ENCODE results near the gene PRKCD. TPM values are rescaled to one million over a fixed set of nuclear protein-coding genes. Genes with fewer than 3 reads are reported as not detected.

Gene PRKCD
- total RNA-seq, 1 donor from 2014 or later = 5.4 TPM

DNA sequence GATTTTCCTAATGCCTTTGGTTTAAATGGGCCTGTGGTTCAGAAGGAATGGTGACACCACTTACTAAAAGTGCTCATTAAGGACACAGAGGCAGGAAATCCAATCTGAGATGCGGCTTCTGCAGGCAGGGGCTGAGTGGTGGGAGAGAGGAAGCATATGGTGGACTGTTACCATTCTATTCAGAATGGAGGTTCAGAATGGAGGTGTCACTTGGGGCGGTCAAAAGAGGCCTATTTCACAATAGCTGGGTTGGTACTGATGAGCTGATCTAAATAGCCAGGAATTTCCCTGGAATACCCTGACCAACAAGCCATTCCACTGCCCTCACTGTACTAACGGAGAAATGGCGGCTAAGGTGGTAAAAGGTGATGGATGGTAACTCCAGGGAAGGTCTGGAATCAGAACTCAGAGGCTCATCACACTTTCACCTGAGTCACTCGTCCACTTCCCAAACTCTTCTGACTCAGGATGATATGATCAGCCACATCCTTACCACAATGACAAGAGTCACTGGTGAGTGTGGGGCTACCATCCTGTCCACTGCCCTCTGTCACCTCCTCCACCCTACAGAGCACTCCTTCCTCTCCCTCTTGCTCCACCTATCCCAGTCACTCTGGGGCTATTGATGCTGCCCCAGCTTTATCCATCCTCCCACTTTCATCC is 46.5 kb upstream of the PRKCD start:
- no peaks in the 10 kb centered on the region for H3K9me3 Mint-ChIP-seq (ENCODE audit: unreplicated experiment)
- DNase-seq = no peak
- no peaks in the 10 kb centered on the region for H3K36me3 Mint-ChIP-seq (ENCODE audit: unreplicated experiment)
- TF ChIP-seq CTCF (IDR thresholded peaks at IDR 0.05; ENCODE audit: partially characterized antibody, unreplicated experiment) = no peak
- no peaks in the 10 kb centered on the region for H3K4me1 Mint-ChIP-seq (ENCODE audit: low read depth, unreplicated experiment)
- no peak overlapping the region for H3K27ac Mint-ChIP-seq (ENCODE audit: unreplicated experiment)
- H3K4me3 Mint-ChIP-seq (ENCODE audit: unreplicated experiment) = no peak overlapping the region
- no peaks in the 10 kb centered on the region for H3K27me3 Mint-ChIP-seq (ENCODE audit: unreplicated experiment)

DNA sequence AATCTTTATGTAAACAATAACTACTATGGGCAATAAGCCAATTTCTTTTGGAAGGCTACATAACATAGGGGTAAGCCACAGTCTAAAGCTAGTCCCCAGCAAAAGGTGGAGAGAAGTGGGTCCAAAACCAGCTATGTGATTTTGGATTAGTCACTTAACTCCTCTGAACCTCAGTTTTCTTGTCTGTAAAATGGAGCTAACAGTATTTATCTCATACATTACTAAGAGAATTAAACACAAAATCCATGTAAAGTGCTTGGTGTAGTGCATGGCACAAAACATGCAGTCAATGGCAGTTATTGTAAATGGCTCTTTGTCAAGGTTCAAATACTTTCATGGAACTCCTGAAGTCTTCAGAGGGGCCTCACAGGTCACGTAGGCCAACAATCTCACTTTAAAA is 44.1 kb upstream of the PRKCD start:
- H3K27ac Mint-ChIP-seq (ENCODE audit: unreplicated experiment) = no peak overlapping the region
- no peaks in the 10 kb centered on the region for H3K27me3 Mint-ChIP-seq (ENCODE audit: unreplicated experiment)
- no peak overlapping the region for H3K4me3 Mint-ChIP-seq (ENCODE audit: unreplicated experiment)
- no peak for TF ChIP-seq CTCF (IDR thresholded peaks at IDR 0.05; ENCODE audit: partially characterized antibody, unreplicated experiment)
- H3K9me3 Mint-ChIP-seq (ENCODE audit: unreplicated experiment) = no peaks in the 10 kb centered on the region
- H3K4me1 Mint-ChIP-seq (ENCODE audit: low read depth, unreplicated experiment) = no peaks in the 10 kb centered on the region
- no peaks in the 10 kb centered on the region for H3K36me3 Mint-ChIP-seq (ENCODE audit: unreplicated experiment)
- DNase-seq = no peak

- no peak for DNase-seq
- Mint-ChIP-seq H3K36me3 (ENCODE audit: unreplicated experiment) (no peaks in the 10 kb centered on the region), H3K9me3 (ENCODE audit: unreplicated experiment) (no peaks in the 10 kb centered on the region), H3K4me3 (ENCODE audit: unreplicated experiment) (no peak overlapping the region), H3K27ac (ENCODE audit: unreplicated experiment) (no peak overlapping the region), H3K4me1 (ENCODE audit: low read depth, unreplicated experiment) (no peaks in the 10 kb centered on the region), H3K27me3 (ENCODE audit: unreplicated experiment) (no peaks in the 10 kb centered on the region)
- TF ChIP-seq CTCF (IDR thresholded peaks at IDR 0.05; ENCODE audit: partially characterized antibody, unreplicated experiment) = no peak
Measured at GRCh38 chr3:53120336-53120735, 40.7 kb upstream of the PRKCD start.

DNA sequence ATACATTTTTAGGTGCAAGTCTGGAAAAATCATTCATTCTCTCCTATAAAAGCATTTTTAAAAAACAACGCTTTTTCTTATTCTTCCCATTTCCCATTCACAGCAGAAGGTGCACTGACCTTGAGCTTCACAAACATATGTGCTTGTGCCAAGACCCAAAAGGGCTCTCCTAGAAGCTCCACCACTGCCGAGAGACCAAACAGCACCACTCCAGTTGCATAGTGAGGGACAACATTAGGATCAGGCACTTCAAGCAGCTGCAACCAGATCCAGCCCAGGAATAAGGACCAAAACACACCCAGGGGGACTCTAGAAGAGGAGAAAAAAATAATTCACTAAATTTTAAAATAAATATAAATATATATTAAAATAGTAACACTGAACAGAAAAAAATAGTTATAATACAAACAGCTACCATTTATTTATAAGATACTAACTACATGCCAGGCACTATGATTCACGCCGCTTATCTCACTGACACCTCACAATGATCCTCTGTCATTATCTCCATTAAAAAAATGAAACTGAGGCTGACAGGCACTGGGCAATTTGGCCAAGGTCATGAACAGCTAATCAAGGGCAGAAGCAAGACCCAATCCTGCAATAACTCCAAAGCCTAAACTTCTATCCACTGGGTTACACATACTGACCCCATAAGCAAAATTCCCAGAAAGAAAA is 38.6 kb upstream of the PRKCD start:
- Mint-ChIP-seq H3K27ac (ENCODE audit: unreplicated experiment) (no peak overlapping the region), H3K4me3 (ENCODE audit: unreplicated experiment) (no peak overlapping the region), H3K36me3 (ENCODE audit: unreplicated experiment) (no peaks in the 10 kb centered on the region), H3K9me3 (ENCODE audit: unreplicated experiment) (no peaks in the 10 kb centered on the region), H3K4me1 (ENCODE audit: low read depth, unreplicated experiment) (no peaks in the 10 kb centered on the region), H3K27me3 (ENCODE audit: unreplicated experiment) (no peaks in the 10 kb centered on the region)
- no peak for DNase-seq
- no peak for TF ChIP-seq CTCF (IDR thresholded peaks at IDR 0.05; ENCODE audit: partially characterized antibody, unreplicated experiment)

DNA sequence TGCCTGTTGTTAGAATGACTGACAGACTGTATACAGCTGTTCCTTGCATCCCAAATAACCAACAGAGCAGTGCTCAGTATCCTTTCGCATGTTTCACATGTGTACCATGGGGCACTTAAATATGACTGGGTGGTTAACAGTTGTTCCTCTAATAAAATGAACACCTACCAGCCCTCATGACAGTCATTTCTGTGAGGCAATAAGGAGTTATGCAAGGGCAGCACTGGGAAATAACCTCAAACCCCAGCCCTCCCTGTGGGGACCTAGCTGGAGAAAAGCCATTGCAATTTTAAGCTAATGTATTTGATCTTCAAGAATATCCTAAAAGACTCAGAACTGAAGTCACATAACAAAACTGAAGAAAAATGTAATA is 38.1 kb upstream of the PRKCD start:
- no peak overlapping the region for H3K27ac Mint-ChIP-seq (ENCODE audit: unreplicated experiment)
- no peak for TF ChIP-seq CTCF (IDR thresholded peaks at IDR 0.05; ENCODE audit: partially characterized antibody, unreplicated experiment)
- no peaks in the 10 kb centered on the region for H3K9me3 Mint-ChIP-seq (ENCODE audit: unreplicated experiment)
- H3K36me3 Mint-ChIP-seq (ENCODE audit: unreplicated experiment) = no peaks in the 10 kb centered on the region
- no peak overlapping the region for H3K4me3 Mint-ChIP-seq (ENCODE audit: unreplicated experiment)
- H3K27me3 Mint-ChIP-seq (ENCODE audit: unreplicated experiment) = no peaks in the 10 kb centered on the region
- no peaks in the 10 kb centered on the region for H3K4me1 Mint-ChIP-seq (ENCODE audit: low read depth, unreplicated experiment)
- no peak for DNase-seq
